22Rv1 (cell line): ENCODE data around the gene ZFAND5.

ENCODE experiments used
- ZFX ChIP-seq: fragments of 450-650 bp; IDR thresholded peaks from 2 replicates; pipeline ENCODE4 v1.6.1; 2017; ENCODE audit warnings: antibody characterized with exemption, borderline replicate concordance
- TF ChIP-seq, protein P1 (sequence below): fragments of 450-650 bp; IDR thresholded peaks from 2 replicates; pipeline ENCODE4 v1.5.1; 2017; ENCODE audit warnings: mild to moderate bottlenecking

DNA sequence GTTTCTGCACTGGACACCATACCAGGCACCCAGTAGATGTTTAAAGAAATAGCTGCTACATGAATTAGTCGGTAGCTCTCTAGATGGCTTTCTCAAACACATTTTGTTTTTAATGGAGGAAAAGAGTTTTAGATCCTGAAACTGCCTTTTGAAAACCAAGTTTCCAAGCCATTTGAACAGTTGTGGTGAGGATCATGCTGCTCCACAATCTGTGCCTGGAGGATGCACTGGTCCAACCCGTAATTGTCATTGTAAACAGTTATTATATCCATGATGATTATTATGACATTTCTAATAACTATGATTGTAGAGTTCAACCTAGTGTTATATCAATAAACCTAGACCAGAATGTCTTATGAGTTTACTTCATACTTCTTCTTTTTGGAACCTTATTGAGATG lies 35.9 kb upstream of the ZFAND5 start:
- TF ChIP-seq, protein P1, sequence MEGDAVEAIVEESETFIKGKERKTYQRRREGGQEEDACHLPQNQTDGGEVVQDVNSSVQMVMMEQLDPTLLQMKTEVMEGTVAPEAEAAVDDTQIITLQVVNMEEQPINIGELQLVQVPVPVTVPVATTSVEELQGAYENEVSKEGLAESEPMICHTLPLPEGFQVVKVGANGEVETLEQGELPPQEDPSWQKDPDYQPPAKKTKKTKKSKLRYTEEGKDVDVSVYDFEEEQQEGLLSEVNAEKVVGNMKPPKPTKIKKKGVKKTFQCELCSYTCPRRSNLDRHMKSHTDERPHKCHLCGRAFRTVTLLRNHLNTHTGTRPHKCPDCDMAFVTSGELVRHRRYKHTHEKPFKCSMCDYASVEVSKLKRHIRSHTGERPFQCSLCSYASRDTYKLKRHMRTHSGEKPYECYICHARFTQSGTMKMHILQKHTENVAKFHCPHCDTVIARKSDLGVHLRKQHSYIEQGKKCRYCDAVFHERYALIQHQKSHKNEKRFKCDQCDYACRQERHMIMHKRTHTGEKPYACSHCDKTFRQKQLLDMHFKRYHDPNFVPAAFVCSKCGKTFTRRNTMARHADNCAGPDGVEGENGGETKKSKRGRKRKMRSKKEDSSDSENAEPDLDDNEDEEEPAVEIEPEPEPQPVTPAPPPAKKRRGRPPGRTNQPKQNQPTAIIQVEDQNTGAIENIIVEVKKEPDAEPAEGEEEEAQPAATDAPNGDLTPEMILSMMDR = no peak
- TF ChIP-seq ZFX = no peak
